GM23248 (cell line): ENCODE data around the gene MACROD2. TPM values are rescaled to one million over a fixed set of nuclear protein-coding genes. Genes with fewer than 3 reads are reported as not detected.

Source experiments
- DNase-seq: peaks from one replicate; pipeline ENCODE4 v3.0.0-alpha.2; 2015
- H2AFZ ChIP-seq: fragments of 200-600 bp; sonication (generic); 2 replicates; pipeline ENCODE4 v1.6.1; 2016; ENCODE audit warnings: antibody characterized with exemption
- H3F3A ChIP-seq: fragments of 200-600 bp; sonication (generic); 2 replicates; pipeline ENCODE4 v1.6.1; 2016; ENCODE audit warnings: mild to moderate bottlenecking, antibody characterized with exemption, mixed run types; ENCODE audit not compliant: insufficient read depth
- H3K27ac ChIP-seq: fragments of 200-600 bp; sonication (generic); 2 replicates; pipeline ENCODE4 v1.5.1; 2016; ENCODE audit warnings: mild to moderate bottlenecking
- H3K27me3 ChIP-seq: fragments of 200-600 bp; sonication (generic); replicated peaks from 2 replicates; pipeline ENCODE4 v1.6.1; 2016; ENCODE audit warnings: mild to moderate bottlenecking; ENCODE audit not compliant: insufficient read depth
- H3K36me3 ChIP-seq: fragments of 200-600 bp; sonication (generic); 2 replicates; pipeline ENCODE4 v1.6.1; 2016; ENCODE audit warnings: low read depth, mild to moderate bottlenecking
- H3K4me1 ChIP-seq: fragments of 200-600 bp; sonication (generic); 2 replicates; pipeline ENCODE4 v1.6.1; 2016; ENCODE audit warnings: mild to moderate bottlenecking; ENCODE audit not compliant: insufficient read depth
- H3K4me2 ChIP-seq: fragments of 200-600 bp; sonication (generic); one replicate; pipeline ENCODE4 v1.6.1; 2016; ENCODE audit warnings: mild to moderate bottlenecking; ENCODE audit not compliant: unreplicated experiment
- H3K4me3 ChIP-seq: fragments of 200-600 bp; sonication (generic); 2 replicates; pipeline ENCODE4 v1.5.1; 2016; ENCODE audit warnings: mild to moderate bottlenecking
- H3K79me2 ChIP-seq: fragments of 200-600 bp; sonication (generic); 2 replicates; pipeline ENCODE4 v1.6.1; 2016; ENCODE audit warnings: mild to moderate bottlenecking; ENCODE audit not compliant: insufficient read depth
- H3K9ac ChIP-seq: fragments of 200-600 bp; sonication (generic); 2 replicates; pipeline ENCODE4 v1.6.1; 2016; ENCODE audit warnings: mild to moderate bottlenecking
- H3K9me2 ChIP-seq: fragments of 200-600 bp; sonication (generic); 2 replicates; pipeline ENCODE4 v1.6.1; 2016; ENCODE audit warnings: mixed run types, mild to moderate bottlenecking, moderate library complexity; ENCODE audit not compliant: insufficient read depth
- H3K9me3 ChIP-seq: fragments of 200-600 bp; sonication (generic); one replicate; pipeline ENCODE4 v1.6.1; 2017; ENCODE audit warnings: low read depth
- H4K20me1 ChIP-seq: fragments of 200-600 bp; sonication (generic); 2 replicates; pipeline ENCODE4 v1.6.0; 2016; ENCODE audit not compliant: insufficient read depth
- EZH2 ChIP-seq: fragments of 200-600 bp; sonication (generic); IDR thresholded peaks from 2 replicates; pipeline ENCODE4 v1.6.1; 2018; ENCODE audit warnings: antibody characterized with exemption, mild to moderate bottlenecking; ENCODE audit not compliant: insufficient read depth, poor library complexity, severe bottlenecking
- EZH2phosphoT487 ChIP-seq: fragments of 200-600 bp; sonication (generic); IDR thresholded peaks from 2 replicates; pipeline ENCODE4 v1.6.1; 2018; ENCODE audit warnings: antibody characterized with exemption, moderate library complexity, mild to moderate bottlenecking, low read depth; ENCODE audit not compliant: insufficient read depth
- WGBS, 2 experiments: methylation state at CpG; one replicate each; pipeline ENCODE4 v1.1.6; 2015 to 2017; ENCODE audit warnings: low lambda C conversion rate in 2 of 2, low coverage in 1 of 2; ENCODE audit errors: missing lambda C conversion rate in 2 of 2; 5-methylcytosine and 5-hydroxymethylcytosine counted together
- in situ Hi-C: fragments of 300-500 bp; cut with MboI; formaldehyde crosslinking; loops from 2 replicates; pipeline ENCODE4 v1.15.0; 2020
- polyA plus RNA-seq: library from polyadenylated mRNA; unstranded; fragments of >200 nt; fragmentation: Nextera tagmentation; extraction: Ambion mirVana; gene quantifications from 2 replicates; pipeline ENCODE4 v1.2.1, GENCODE V29; 2016
- total RNA-seq: library from RNA; depleted of rRNA; stranded (reverse); fragments of >200 nt; shearing (Covaris generic); gene quantifications from 2 replicates; pipeline ENCODE4 v1.2.3, GENCODE V29; 2014

MACROD2 gene
- total and polyA plus RNA-seq, 2 experiments from 2014 or later, result 1.1 to 3.1 TPM

DNA sequence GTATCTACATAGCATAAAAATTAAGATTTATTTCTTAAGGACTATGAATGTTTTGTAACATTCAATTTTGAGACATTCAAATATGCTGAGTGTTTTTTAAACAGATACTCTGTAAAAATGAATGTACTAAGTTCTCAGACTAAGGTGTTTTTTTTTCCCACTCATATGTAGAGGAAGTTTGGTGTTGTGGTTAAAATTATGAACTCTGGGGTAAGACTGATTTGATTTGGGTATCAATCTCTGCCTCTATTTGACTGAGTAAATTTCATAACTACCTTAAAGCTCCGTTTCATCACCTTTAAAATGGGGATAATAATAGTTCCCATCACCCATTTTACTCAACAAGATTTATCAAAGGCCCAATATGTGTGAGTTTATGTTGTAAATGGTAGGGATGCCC lies 728.7 kb downstream of the MACROD2 start:
- no peak overlapping the region for H3K4me3 ChIP-seq
- H3K4me2 ChIP-seq, result no peak overlapping the region
- TF ChIP-seq EZH2 (no peak), EZH2phosphoT487 (no peak)
- no peaks in the 10 kb centered on the region for H3K9me3 ChIP-seq
- H3K79me2 ChIP-seq, result no peaks in the 10 kb centered on the region
- no peaks in the 10 kb centered on the region for H3K36me3 ChIP-seq
- peaks cover 10% of the 10 kb centered on the region; the same call in 1 of the 2 replicates for H3K4me1 ChIP-seq
- no peaks in the 10 kb centered on the region for H3K27me3 ChIP-seq
- no peaks in the 10 kb centered on the region for H3F3A ChIP-seq
- WGBS, 2 experiments, result 44 to 51% methylated on average over 1 of the region's 1 CpG
- no peaks in the 10 kb centered on the region for H4K20me1 ChIP-seq
- H2AFZ ChIP-seq, result no peak overlapping the region
- DNase-seq, result no peak
- in situ Hi-C loops, result no loop called here
- no peak overlapping the region for H3K27ac ChIP-seq
- H3K9ac ChIP-seq, result no peak overlapping the region
- no peaks in the 10 kb centered on the region for H3K9me2 ChIP-seq

GRCh38 chr20:14724468-14724867 lies 729.2 kb downstream of the MACROD2 start:
- in situ Hi-C loops, result no loop called here
- H3F3A ChIP-seq, result no peaks in the 10 kb centered on the region
- H3K4me3 ChIP-seq, result no peak overlapping the region
- no peak overlapping the region for H2AFZ ChIP-seq
- no peaks in the 10 kb centered on the region for H3K27me3 ChIP-seq
- H3K79me2 ChIP-seq, result no peaks in the 10 kb centered on the region
- no peak for DNase-seq
- peaks cover 10% of the 10 kb centered on the region; the same call in 1 of the 2 replicates for H3K4me1 ChIP-seq
- no peak overlapping the region for H3K9ac ChIP-seq
- no peaks in the 10 kb centered on the region for H3K9me2 ChIP-seq
- no peaks in the 10 kb centered on the region for H3K36me3 ChIP-seq
- WGBS, 2 experiments, result 0% methylated on average over 1 of the region's 1 CpG
- TF ChIP-seq EZH2phosphoT487, result no peak
- no peak for TF ChIP-seq EZH2
- no peaks in the 10 kb centered on the region for H3K9me3 ChIP-seq
- H3K4me2 ChIP-seq, result no peak overlapping the region
- no peaks in the 10 kb centered on the region for H4K20me1 ChIP-seq
- H3K27ac ChIP-seq, result no peak overlapping the region

GRCh38 chr20:14726591-14726990 lies 731.3 kb downstream of the MACROD2 start:
- 74 to 80% methylated on average over 3 of the region's 3 CpGs for WGBS, 2 experiments
- Histone ChIP-seq H3K27me3 (no peaks in the 10 kb centered on the region), H2AFZ (no peak overlapping the region), H3K4me1 (peaks cover 7% of the 10 kb centered on the region; the same call in 1 of the 2 replicates), H3K79me2 (no peaks in the 10 kb centered on the region), H3K4me3 (no peak overlapping the region), H3K9me2 (no peaks in the 10 kb centered on the region), H3K27ac (no peak overlapping the region), H3K9ac (no peak overlapping the region), H3K36me3 (no peaks in the 10 kb centered on the region), H3K9me3 (no peaks in the 10 kb centered on the region), H3K4me2 (no peak overlapping the region), H4K20me1 (no peaks in the 10 kb centered on the region), H3F3A (no peaks in the 10 kb centered on the region)
- no peak for DNase-seq
- in situ Hi-C loops, result no loop called here
- TF ChIP-seq EZH2phosphoT487, result no peak
- TF ChIP-seq EZH2, result no peak

DNA sequence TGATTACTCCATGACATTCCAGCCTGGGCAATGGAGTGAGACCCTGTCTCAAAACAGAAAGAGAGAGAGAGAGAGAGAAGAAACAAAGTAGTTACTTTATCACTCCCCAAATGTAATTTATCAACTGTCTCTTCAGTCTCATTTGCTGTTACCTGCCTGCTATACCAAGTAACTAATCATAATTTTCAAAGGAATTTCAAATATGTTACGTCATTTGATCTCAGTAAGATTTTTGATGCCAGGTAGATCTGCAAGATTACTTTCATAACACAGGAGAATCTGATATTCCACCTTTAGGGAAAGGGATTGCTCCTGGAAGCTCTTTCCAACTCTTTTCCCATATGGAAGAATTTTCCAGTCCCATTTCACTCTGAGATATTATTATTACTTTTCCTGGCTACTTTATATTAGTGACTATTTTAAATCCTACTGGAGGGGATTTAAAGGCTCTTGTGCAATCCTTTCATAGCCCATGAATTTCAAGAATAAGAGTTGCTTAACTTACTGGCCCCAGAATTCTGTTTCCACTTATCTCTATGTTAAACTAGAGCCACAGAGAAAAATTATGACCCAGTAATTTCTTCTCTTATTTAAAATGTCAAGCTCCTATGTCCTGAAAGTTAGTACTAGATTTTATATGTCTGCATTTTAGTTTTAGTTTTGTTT lies 732.3 kb downstream of the MACROD2 start:
- no peak for TF ChIP-seq EZH2phosphoT487
- no peak for TF ChIP-seq EZH2

GRCh38 chr20:14729390-14729789 lies 734.1 kb downstream of the MACROD2 start:
- no peak overlapping the region for H3K4me2 ChIP-seq
- H3K27me3 ChIP-seq, result no peaks in the 10 kb centered on the region
- H3K27ac ChIP-seq, result no peak overlapping the region
- H4K20me1 ChIP-seq, result no peaks in the 10 kb centered on the region
- no peak overlapping the region for H2AFZ ChIP-seq
- H3K79me2 ChIP-seq, result no peaks in the 10 kb centered on the region
- no peaks in the 10 kb centered on the region for H3K9me3 ChIP-seq
- DNase-seq, result no peak
- no peak overlapping the region for H3K4me3 ChIP-seq
- no peaks in the 10 kb centered on the region for H3K36me3 ChIP-seq
- 76 to 85% methylated on average over 3 of the region's 3 CpGs for WGBS, 2 experiments
- in situ Hi-C loops, result no loop called here
- no peaks in the 10 kb centered on the region for H3K4me1 ChIP-seq
- TF ChIP-seq EZH2 (no peak), EZH2phosphoT487 (no peak)
- H3K9me2 ChIP-seq, result no peaks in the 10 kb centered on the region
- H3F3A ChIP-seq, result no peaks in the 10 kb centered on the region
- no peak overlapping the region for H3K9ac ChIP-seq

More for the DNA sequence above, 732.3 kb downstream of the MACROD2 start:
- Histone ChIP-seq H3K9ac (no peak overlapping the region), H3K27me3 (no peaks in the 10 kb centered on the region), H3K9me3 (no peaks in the 10 kb centered on the region), H3K4me1 (no peaks in the 10 kb centered on the region), H3K9me2 (no peaks in the 10 kb centered on the region), H3K4me2 (no peak overlapping the region), H2AFZ (no peak overlapping the region), H3K4me3 (no peak overlapping the region), H3F3A (no peaks in the 10 kb centered on the region), H3K36me3 (no peaks in the 10 kb centered on the region), H3K79me2 (no peaks in the 10 kb centered on the region), H3K27ac (no peak overlapping the region), H4K20me1 (no peaks in the 10 kb centered on the region)
- no peak for DNase-seq
- in situ Hi-C loops, result no loop called here
- WGBS, 2 experiments, result 47 to 75% methylated on average over 1 of the region's 1 CpG
